GM18907 (cell line): ENCODE data around the gene DCUN1D2.
"Not testable (repeated sequence)": the region's sequence is repeated elsewhere in the genome, so short reads cannot be mapped to it uniquely, and the experiment has no call there.

Experiments
- ATAC-seq: cut with Tn5 transposase; IDR thresholded peaks from one replicate; pipeline ENCODE4 v1.9.1; 2021; ENCODE audit warnings: mild to moderate bottlenecking, moderate library complexity; ENCODE audit not compliant: unreplicated experiment

Gene DCUN1D2

DNA sequence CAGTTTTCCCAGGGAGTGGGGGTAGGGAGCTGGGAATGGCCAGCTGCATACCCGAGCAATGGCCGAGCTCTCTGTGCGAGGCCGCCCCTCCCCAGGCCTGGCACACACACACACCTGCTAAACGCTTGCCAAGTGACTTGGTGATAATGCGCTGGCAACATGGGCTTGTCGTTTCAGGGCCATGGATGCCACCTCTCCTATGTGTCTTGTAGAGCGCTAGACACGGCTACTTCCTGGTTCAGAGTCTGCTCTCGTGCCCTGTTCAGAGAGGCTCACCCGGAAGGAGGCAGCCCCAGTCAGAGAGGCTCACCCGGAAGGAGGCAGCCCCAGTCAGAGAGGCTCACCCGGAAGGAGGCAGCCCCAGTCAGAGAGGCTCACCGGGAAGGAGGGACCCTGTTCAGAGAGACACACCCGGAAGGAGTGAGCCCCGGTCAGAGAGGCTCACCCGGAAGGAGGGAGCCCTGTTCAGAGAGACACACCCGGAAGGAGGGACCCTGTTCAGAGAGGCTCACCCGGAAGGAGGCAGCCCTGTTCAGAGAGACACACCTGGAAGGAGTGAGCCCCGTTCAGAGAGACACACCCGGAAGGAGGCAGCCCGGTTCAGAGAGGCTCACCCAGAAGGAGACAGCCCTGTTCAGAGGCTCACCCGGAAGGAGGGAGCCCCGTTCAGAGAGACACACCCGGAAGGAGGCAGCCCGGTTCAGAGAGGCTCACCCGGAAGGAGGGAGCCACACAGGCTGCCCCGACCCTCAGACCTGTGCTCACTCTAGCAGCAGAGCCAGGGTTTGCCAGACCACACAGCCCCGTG lies 41.4 kb downstream of the DCUN1D2 start:
- ATAC-seq: no peak

DNA sequence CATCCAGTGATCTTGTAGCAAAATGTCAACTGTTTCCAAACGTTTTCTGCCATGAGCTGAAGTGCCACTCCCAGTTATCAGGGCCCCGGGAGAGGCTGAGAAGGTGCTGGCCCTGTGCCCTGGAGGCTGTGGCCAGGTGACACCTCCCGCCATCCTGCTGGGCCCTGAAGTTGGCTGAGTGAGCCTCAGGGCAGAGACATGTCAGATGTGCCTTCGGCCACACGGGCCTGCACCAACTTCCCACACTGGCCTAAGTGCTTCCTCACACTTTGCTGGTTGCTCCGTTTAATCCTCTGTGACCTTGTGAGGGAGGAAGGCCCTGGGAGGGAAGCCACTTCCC lies 42.0 kb downstream of the DCUN1D2 start:
- no peak for ATAC-seq

- no peak for ATAC-seq
These were observed 42.9 kb downstream of the DCUN1D2 start for GRCh38 chr13:113447596-113447995.

DNA sequence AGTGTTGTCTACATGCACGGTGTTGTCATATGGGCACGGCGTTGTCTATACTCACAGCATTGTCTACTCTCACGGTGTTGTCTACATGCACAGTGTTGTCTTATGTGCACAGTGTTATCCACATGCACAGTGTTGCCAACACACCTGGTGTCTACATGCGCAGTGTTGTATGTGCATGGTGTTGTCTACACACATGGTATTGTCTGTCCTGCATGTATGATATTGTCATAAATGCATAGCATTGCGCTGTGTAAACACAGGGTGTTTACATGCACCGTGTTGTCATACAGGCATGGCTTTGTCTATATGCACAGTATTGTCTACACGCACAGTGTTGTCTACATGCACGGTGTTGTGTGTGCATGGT lies 44.0 kb downstream of the DCUN1D2 start:
- no peak for ATAC-seq

DNA sequence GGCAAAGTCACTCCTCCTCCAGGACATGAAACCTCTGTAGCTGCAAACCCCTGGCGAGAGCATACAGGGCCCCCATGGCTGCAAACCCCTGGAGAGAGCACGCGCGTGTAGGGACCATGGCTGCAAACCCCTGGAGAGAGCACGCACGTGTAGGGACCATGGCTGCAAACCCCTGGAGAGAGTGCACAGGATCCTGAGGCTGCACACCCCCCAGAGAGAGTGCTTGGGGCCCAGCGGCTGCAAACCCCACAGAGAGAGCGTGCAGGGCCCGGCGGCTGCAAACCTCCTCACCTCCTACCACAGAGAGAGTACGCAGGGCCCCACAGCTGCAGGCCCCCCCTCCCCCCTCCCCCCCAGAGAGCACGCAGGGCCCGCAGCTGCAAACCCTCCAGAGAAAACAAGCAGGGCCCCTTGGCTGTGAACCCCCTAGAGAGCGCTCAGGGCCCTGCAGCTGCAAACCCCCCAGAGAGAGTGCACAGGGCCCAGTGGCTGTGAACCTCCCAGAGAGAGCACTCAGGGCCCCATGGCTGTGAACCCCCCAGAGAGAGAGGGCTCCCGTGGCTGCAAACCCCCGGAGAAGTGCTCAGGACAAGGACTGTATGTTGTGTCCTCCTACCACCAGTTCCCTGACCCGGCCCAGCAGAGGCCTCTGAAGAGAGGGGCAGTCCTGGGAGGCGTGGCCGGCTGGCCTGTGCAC lies 44.6 kb downstream of the DCUN1D2 start:
- ATAC-seq: peak; percentile 87

GRCh38 chr13:113443991-113444390 lies 46.5 kb downstream of the DCUN1D2 start:
- no peak for ATAC-seq

GRCh38 chr13:113442985-113443362 lies 47.5 kb downstream of the DCUN1D2 start:
- no peak for ATAC-seq

GRCh38 chr13:113442354-113442984 lies 48.0 kb downstream of the DCUN1D2 start:
- ATAC-seq: no peak

DNA sequence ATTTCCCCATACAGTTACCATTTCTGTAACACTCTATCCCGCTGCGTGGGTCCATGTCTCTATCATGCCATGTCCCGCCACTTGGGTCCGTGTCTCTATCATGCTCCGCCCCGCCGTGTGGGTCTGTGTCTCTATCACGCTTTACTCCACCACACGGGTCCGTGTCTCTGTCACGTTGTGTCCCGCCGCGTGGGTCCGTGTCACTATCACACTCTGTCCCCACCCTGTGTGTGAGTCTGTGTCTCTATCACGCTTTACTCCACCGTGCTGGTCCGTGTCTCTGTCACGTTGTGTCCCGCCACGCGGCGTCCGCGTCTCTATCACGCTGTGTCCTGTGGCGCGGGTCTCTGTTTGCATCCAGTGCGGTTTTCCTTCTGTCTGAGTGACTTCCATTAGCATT lies 48.9 kb downstream of the DCUN1D2 start:
- ATAC-seq: no peak

DNA sequence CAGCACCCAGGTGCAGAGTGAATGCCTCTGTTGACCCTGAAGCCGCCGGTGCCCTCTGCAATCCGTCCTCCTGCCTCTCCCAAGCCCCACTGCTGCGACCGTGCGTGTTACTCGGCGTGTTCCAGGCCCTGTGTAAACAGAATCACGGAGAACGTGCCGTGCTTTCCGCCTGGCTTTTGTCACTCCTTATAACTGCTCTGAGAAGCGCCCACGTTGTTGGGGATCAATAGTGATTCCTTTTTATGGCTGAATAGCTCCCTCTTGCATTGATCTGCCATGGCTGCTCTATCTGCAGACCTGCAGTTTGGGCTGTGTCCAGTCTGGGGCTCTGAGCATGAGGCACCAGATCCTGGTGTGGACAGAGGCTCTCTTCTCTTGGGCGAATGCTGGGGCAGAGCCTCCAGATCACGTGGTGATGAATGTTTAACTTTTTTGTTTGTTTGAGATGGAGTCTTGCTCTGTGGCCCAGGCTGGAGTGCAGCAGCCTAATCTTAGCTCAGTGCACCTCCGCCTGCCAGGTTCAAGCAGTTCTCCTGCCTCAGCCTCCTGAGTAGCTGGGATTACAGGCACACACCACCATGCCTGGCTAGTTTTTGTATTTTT lies 53.0 kb downstream of the DCUN1D2 start:
- ATAC-seq: no peak

DNA sequence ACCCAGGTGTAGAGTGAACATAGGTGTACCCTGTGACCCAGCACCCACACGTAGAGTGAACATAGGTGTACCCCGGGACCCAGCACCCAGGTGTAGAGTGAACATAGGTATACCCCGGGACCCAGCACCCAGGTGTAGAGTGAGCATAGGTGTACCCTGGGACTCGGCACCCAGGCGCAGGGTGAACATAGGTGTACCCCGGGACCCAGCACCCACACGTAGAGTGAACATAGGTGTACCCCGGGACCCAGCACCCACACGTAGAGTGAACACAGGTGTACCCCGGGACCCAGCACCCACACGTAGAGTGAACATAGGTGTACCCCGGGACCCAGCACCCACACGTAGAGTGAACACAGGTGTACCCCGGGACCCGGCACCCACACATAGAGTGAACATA lies 53.6 kb downstream of the DCUN1D2 start:
- not testable (repeated sequence) for ATAC-seq

DNA sequence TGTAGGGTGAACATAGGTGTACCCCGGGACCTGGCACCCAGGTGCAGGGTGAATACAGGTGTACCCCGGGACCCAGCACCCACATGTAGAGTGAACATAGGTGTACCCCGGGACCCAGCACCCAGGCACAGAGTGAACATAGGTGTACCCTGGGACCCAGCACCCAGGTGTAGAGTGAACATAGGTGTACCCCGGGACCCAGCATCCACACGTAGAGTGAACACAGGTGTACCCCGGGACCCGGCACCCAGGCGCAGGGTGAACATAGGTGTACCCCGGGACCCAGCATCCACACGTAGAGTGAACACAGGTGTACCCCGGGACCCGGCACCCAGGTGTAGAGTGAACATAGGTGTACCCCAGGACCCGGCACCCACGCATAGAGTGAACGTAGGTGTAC lies 54.6 kb downstream of the DCUN1D2 start:
- ATAC-seq: not testable (repeated sequence)

DNA sequence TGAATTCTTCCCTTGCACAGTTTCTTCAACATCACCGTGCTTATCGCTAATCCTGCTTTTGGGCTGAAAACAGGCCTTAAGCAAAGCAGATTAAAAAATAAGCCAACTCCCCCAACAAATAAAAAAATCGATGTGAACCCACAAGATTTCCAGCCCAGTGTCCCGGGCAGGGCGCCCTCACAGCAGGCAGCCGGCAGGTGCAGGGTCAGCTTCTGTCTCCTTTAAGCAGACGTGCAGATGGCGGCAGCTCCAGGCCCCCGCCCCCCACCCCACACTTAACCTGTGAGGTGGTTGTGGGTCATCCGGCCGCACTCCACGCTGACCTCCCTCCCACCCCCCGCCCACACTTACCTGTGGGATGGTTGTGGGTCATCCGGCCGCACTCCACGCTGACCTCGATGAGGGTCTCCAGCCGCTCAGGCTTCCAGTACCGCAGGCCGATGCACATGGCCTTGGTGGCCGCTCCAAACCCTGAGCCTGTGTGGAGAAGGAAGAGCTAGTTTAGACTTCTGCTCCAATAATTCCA lies 57.1 kb downstream of the DCUN1D2 start:
- no peak for ATAC-seq

DNA sequence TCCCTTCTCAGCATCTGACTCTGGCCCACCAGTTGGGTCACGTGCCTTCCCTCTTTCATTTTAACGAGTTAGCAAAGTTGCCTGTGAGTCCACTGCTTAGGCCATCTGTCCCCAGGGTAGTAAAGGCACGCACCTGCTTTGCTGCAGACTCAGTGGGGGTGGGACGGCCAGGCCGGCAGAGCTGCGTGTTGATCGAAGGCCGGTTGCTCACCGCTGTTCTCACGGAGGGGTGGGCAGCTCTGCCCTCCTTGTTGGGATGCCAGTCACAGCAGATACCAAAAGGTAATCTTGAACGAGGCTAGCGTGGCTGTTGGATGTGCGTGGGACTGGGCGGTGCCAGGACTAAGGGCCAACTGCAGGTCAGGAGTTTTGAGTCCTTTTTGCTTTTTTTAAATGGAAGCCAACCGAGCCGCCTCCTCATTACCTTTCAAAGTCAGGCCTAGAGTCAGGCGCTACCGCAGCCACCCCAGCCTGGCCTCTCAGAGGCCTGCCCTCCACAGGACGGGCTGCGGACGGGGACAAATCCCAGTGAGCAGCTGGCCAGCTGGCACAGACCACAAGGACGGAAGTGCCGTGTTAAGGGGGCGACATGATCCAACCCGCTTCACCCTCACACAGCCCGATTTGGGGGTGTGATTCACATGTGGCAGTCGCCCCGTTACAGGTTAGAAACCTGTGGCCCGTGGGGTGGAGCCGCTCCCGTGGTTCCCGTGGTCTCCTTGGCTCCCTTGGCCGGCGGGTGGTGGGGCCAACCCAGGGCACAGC lies 57.8 kb downstream of the DCUN1D2 start:
- no peak for ATAC-seq

- ATAC-seq: no peak
These were observed 59.3 kb downstream of the DCUN1D2 start for GRCh38 chr13:113431171-113431570.

DNA sequence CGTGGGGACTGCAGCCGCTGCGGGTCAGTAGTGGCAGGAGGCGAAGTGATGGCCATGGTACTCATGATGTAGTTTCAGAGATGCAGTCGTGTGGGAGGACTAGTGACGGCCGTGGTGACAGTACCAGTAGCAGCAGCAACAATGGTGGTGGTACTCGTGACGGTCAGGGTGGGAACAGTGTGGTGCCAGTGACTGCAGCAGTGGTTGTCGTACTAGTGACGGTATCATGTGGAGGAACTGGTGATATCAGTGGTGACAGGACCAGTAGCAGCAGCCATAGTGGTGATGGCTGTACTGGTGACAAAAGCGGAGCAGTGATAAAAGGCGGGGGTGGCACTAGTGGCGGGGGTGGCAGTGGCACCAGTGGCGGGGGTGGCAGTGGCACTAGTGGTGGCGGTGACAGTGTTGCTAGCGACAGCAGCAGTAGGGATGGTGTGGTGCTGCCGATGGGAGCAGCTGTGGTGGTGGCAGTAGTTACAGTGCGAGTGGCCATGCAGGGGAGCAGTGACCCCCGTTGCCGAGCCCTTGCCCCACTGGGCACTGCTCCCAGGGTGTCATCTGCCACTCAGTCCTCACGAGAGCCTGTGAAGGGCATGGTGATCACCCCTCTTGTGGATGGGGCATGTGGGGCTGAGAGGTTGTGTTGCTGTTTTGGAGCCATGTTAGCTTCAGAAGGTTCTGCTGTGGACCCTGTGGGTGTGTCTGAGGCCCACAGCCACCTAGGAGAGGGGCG lies 60.0 kb downstream of the DCUN1D2 start:
- ATAC-seq: no peak

- no peak for ATAC-seq
These were observed 60.9 kb downstream of the DCUN1D2 start for GRCh38 chr13:113429608-113429985.

GRCh38 chr13:113428871-113429607 lies 61.5 kb downstream of the DCUN1D2 start:
- ATAC-seq: no peak

DNA sequence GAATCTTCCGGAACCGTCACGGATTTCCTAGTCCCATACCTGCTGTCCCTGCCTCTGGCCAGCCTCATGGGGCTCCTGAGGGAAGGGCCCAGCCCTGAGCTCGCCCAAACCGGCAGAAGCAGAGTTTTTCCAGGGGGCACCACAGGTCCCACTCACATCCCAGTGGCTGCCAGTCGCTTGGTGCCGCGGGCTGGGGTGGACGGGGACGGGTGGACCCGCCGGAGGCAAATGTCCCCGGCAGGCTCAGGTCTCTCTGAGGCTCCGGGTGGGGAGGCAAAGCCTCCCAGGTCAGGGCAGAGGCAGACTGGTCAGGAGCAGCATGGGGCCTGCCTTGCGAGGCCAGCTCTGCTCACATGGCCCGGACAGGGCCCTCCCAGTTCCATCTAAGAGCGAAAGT lies 62.0 kb downstream of the DCUN1D2 start:
- ATAC-seq: no peak
